ENCODE measurements around the gene DOCK1.

Gene DOCK1

GRCh38 chr10:126950401-126951105 lies 45.3 kb downstream of the DOCK1 start:
- DNase-seq = no peak

DNA sequence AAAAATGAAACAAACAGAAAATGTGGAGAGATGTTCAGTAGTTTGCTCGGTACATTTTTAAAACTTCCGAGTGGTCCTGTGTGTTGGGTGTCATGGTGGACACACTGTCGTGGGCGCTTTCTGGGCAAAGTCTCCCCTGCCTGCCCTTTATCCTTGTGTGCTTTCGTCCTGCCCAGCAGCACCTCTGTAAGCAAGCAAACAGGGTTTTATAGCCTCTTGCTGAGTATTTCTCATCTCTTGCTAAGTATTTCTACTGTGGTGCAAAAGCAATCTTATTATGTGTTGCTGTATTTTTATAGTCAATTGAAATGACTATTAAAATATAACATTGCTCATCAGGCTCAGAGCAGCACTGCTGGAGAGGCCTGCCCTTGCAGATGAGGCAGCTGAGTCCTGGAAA lies 48.7 kb downstream of the DOCK1 start:
- no peak for DNase-seq
- TF ChIP-seq EZH2 (optimal IDR thresholded peaks at IDR 0.05; ENCODE audit: low read depth, low read length) (no peak), CTCF (IDR thresholded peaks at IDR 0.05; ENCODE audit: low read length) (no peak), EZH2phosphoT487 (IDR thresholded peaks at IDR 0.05; ENCODE audit: low read length) (no peak)
- Histone ChIP-seq H3K36me3 (replicated peaks; ENCODE audit: insufficient read depth, low read length) (no peaks in the 10 kb centered on the region), H3K4me2 (ENCODE audit: low read depth, low read length) (no peak overlapping the region), H3K9me3 (replicated peaks; ENCODE audit: insufficient read depth, low read length) (no peaks in the 10 kb centered on the region), H3K27ac (ENCODE audit: low read length) (no peak overlapping the region), H3K79me2 (ENCODE audit: low read length) (no peaks in the 10 kb centered on the region), H3K4me3 (ENCODE audit: low read length) (no peak overlapping the region), H3K4me1 (ENCODE audit: low read length) (no peaks in the 10 kb centered on the region), H3K9me2 (replicated peaks; ENCODE audit: insufficient read depth, low read length) (no peaks in the 10 kb centered on the region), H4K20me1 (ENCODE audit: insufficient read depth, low read length) (no peaks in the 10 kb centered on the region), H3K27me3 (replicated peaks; ENCODE audit: insufficient read depth, low read length) (no peaks in the 10 kb centered on the region), H3K9ac (ENCODE audit: low read length) (no peak overlapping the region), H2AFZ (ENCODE audit: low read length) (no peak overlapping the region), H3F3A (ENCODE audit: insufficient read depth, low read length) (no peaks in the 10 kb centered on the region)

More at GRCh38 chr10:126950401-126951105, 45.3 kb downstream of the DOCK1 start:
- Histone ChIP-seq H3K9me3 (replicated peaks; ENCODE audit: insufficient read depth, low read length) (no peaks in the 10 kb centered on the region), H3K4me3 (ENCODE audit: low read length) (no peak overlapping the region), H4K20me1 (ENCODE audit: insufficient read depth, low read length) (no peaks in the 10 kb centered on the region), H3K9ac (ENCODE audit: low read length) (no peak overlapping the region), H3K9me2 (replicated peaks; ENCODE audit: insufficient read depth, low read length) (no peaks in the 10 kb centered on the region), H3K27ac (ENCODE audit: low read length) (no peak overlapping the region), H2AFZ (ENCODE audit: low read length) (no peak overlapping the region), H3K27me3 (replicated peaks; ENCODE audit: insufficient read depth, low read length) (no peaks in the 10 kb centered on the region), H3K4me2 (ENCODE audit: low read depth, low read length) (no peak overlapping the region), H3K36me3 (replicated peaks; ENCODE audit: insufficient read depth, low read length) (no peaks in the 10 kb centered on the region), H3K4me1 (ENCODE audit: low read length) (no peaks in the 10 kb centered on the region), H3F3A (ENCODE audit: insufficient read depth, low read length) (no peaks in the 10 kb centered on the region), H3K79me2 (ENCODE audit: low read length) (no peaks in the 10 kb centered on the region)
- TF ChIP-seq EZH2phosphoT487 (IDR thresholded peaks at IDR 0.05; ENCODE audit: low read length) (no peak), CTCF (IDR thresholded peaks at IDR 0.05; ENCODE audit: low read length) (no peak), EZH2 (optimal IDR thresholded peaks at IDR 0.05; ENCODE audit: low read depth, low read length) (no peak)

- Histone ChIP-seq H3K27ac (ENCODE audit: low read length) (no peak overlapping the region), H3K27me3 (replicated peaks; ENCODE audit: insufficient read depth, low read length) (no peaks in the 10 kb centered on the region), H2AFZ (ENCODE audit: low read length) (no peak overlapping the region), H3K9me3 (replicated peaks; ENCODE audit: insufficient read depth, low read length) (no peaks in the 10 kb centered on the region), H3K36me3 (replicated peaks; ENCODE audit: insufficient read depth, low read length) (no peaks in the 10 kb centered on the region), H3K79me2 (ENCODE audit: low read length) (no peaks in the 10 kb centered on the region), H4K20me1 (ENCODE audit: insufficient read depth, low read length) (no peaks in the 10 kb centered on the region), H3K4me1 (ENCODE audit: low read length) (no peaks in the 10 kb centered on the region), H3K9ac (ENCODE audit: low read length) (no peak overlapping the region), H3F3A (ENCODE audit: insufficient read depth, low read length) (no peaks in the 10 kb centered on the region), H3K4me3 (ENCODE audit: low read length) (no peak overlapping the region), H3K9me2 (replicated peaks; ENCODE audit: insufficient read depth, low read length) (no peaks in the 10 kb centered on the region), H3K4me2 (ENCODE audit: low read depth, low read length) (no peak overlapping the region)
- no peak for TF ChIP-seq EZH2phosphoT487 (IDR thresholded peaks at IDR 0.05; ENCODE audit: low read length)
- no peak for TF ChIP-seq CTCF (IDR thresholded peaks at IDR 0.05; ENCODE audit: low read length)
- TF ChIP-seq EZH2 (optimal IDR thresholded peaks at IDR 0.05; ENCODE audit: low read depth, low read length) = no peak
- no peak for DNase-seq
Measured at GRCh38 chr10:126955396-126955795, 50.2 kb downstream of the DOCK1 start.

All from MM.1S (cell line).